HepG2 (cell line): ENCODE data around the gene SYS1. TPM values are rescaled to one million over a fixed set of nuclear protein-coding genes. Genes with fewer than 3 reads are reported as not detected.

Experiments
- AKAP8 ChIP-seq: sonication (generic); formaldehyde crosslinking; IDR thresholded peaks from 2 replicates; pipeline ENCODE4 v1.5.1; 2020; ENCODE audit warnings: mild to moderate bottlenecking, missing genetic modification reagents
- CEBPG ChIP-seq: IDR thresholded peaks from 2 replicates; pipeline ENCODE4 v1.6.1; 2016
- CREB1 ChIP-seq, 2 experiments: fragments of 450-650 bp in 1 of 2; IDR thresholded peaks; 2 replicates each; pipeline ENCODE4 v1.6.1; 2016 to 2017; ENCODE audit warnings: control low read depth in 1 of 2, mild to moderate bottlenecking in 1 of 2, missing compliant biosample characterization in 1 of 2, missing genetic modification characterization in 1 of 2
- EEA1 ChIP-seq: sonication (generic); formaldehyde crosslinking; IDR thresholded peaks from 2 replicates; pipeline ENCODE4 v1.5.1; 2020; ENCODE audit warnings: mild to moderate bottlenecking, missing genetic modification reagents, borderline replicate concordance
- ETV5 ChIP-seq: IDR thresholded peaks from 2 replicates; pipeline ENCODE4 v1.6.1; 2018; ENCODE audit warnings: missing biosample characterization, missing genetic modification reagents, inconsistent platforms, borderline replicate concordance
- FOXM1 ChIP-seq: sonication (generic); formaldehyde crosslinking; IDR thresholded peaks from 2 replicates; pipeline ENCODE4 v1.5.0; 2020; ENCODE audit warnings: missing genetic modification reagents
- HDAC6 ChIP-seq: fragments of 200-600 bp; sonication (generic); IDR thresholded peaks from 2 replicates; pipeline ENCODE4 v1.7.0; 2017; ENCODE audit warnings: mild to moderate bottlenecking, antibody characterized with exemption, low read length, low read depth
- IKZF1 ChIP-seq: fragments of 450-650 bp; IDR thresholded peaks from 2 replicates; pipeline ENCODE4 v1.7.1; 2016
- MATR3 ChIP-seq: sonication (generic); formaldehyde crosslinking; IDR thresholded peaks from 2 replicates; pipeline ENCODE4 v1.4.0; 2020; ENCODE audit warnings: missing genetic modification reagents
- NAIF1 ChIP-seq: sonication (generic); formaldehyde crosslinking; IDR thresholded peaks from 2 replicates; pipeline ENCODE4 v1.5.0; 2020; ENCODE audit warnings: mild to moderate bottlenecking, missing genetic modification reagents, borderline replicate concordance
- NR1H2 ChIP-seq: sonication (generic); formaldehyde crosslinking; IDR thresholded peaks from 2 replicates; pipeline ENCODE4 v1.8.1; 2022; ENCODE audit warnings: low read depth, missing genetic modification reagents, borderline replicate concordance
- RBM22 ChIP-seq: fragments of 200-400 bp; formaldehyde crosslinking; optimal IDR thresholded peaks from 2 replicates; pipeline ENCODE3; 2017; ENCODE audit warnings: mild to moderate bottlenecking, low read length, moderate library complexity
- RBM39 ChIP-seq: fragments of 200-400 bp; formaldehyde crosslinking; IDR thresholded peaks from one replicate; pipeline ENCODE4 v1.6.1; 2018; ENCODE audit warnings: antibody characterized with exemption, mild to moderate bottlenecking, low read depth, low read length; ENCODE audit not compliant: poor library complexity, severe bottlenecking
- RNF2 ChIP-seq: fragments of 450-650 bp; conservative IDR thresholded peaks from 2 replicates; pipeline ENCODE4 v1.6.1; 2016; ENCODE audit warnings: low read depth
- SKI ChIP-seq: fragments of 450-650 bp; IDR thresholded peaks from one replicate; pipeline ENCODE4 v1.6.1; 2018; ENCODE audit warnings: mild to moderate bottlenecking; ENCODE audit not compliant: partially characterized antibody
- U2AF1 ChIP-seq: fragments of 200-400 bp; formaldehyde crosslinking; optimal IDR thresholded peaks from 2 replicates; pipeline ENCODE3; 2017; ENCODE audit warnings: mild to moderate bottlenecking, low read depth, low read length
- ZNF33A ChIP-seq: sonication (generic); formaldehyde crosslinking; IDR thresholded peaks from 2 replicates; pipeline ENCODE4 v1.5.1; 2020; ENCODE audit warnings: missing genetic modification reagents, mild to moderate bottlenecking, moderate library complexity, borderline replicate concordance
- ZNF839 ChIP-seq: sonication (generic); formaldehyde crosslinking; IDR thresholded peaks from 2 replicates; pipeline ENCODE4 v1.4.0; 2020; ENCODE audit warnings: missing genetic modification reagents, mild to moderate bottlenecking, borderline replicate concordance
- ZNF841 ChIP-seq: sonication (generic); formaldehyde crosslinking; IDR thresholded peaks from 2 replicates; pipeline ENCODE4 v1.8.1; 2023; ENCODE audit warnings: missing genetic modification reagents, borderline replicate concordance
- polyA plus RNA-seq, 8 experiments: library from polyadenylated mRNA; depleted of rRNA in 3 of 8; stranded (reverse) in 7 of 8; unstranded in 1 of 8; fragments of >200 nt; fragmentation: Illumina TruSeq in 4 of 8; extraction: Trizol in 4 of 8; gene quantifications; 2 replicates each; pipeline versions ENCODE4 v1.2.1 to v1.2.3, GENCODE V29; 2011 to 2016; ENCODE audit warnings: low read depth in 4 of 8, missing spikeins in 1 of 8, mixed read lengths in 1 of 8; ENCODE audit not compliant: insufficient read depth in 1 of 8
- total RNA-seq, 5 experiments: library from RNA; depleted of rRNA; stranded (reverse); fragments of >200 nt; fragmentation: Illumina TruSeq; extraction: Trizol; gene quantifications; 2 replicates each; pipeline ENCODE4 v1.2.3, GENCODE V29; 2016; ENCODE audit warnings: low read depth in 1 of 5
- TF ChIP-seq, protein P1 (sequence below): sonication (generic); formaldehyde crosslinking; IDR thresholded peaks from 2 replicates; pipeline ENCODE4 v1.9.0; 2021; ENCODE audit warnings: mild to moderate bottlenecking, missing genetic modification reagents
- TF ChIP-seq, protein P2 (sequence below): sonication (generic); formaldehyde crosslinking; IDR thresholded peaks from 2 replicates; pipeline ENCODE4 v1.5.0; 2020; ENCODE audit warnings: mild to moderate bottlenecking, missing genetic modification reagents

The SYS1 gene
- total and polyA plus RNA-seq, 2 of the 13 experiments (the other 11 are each of a cell fraction or from before 2014, with no cell fraction given) = 38.3 to 65.6 TPM

DNA sequence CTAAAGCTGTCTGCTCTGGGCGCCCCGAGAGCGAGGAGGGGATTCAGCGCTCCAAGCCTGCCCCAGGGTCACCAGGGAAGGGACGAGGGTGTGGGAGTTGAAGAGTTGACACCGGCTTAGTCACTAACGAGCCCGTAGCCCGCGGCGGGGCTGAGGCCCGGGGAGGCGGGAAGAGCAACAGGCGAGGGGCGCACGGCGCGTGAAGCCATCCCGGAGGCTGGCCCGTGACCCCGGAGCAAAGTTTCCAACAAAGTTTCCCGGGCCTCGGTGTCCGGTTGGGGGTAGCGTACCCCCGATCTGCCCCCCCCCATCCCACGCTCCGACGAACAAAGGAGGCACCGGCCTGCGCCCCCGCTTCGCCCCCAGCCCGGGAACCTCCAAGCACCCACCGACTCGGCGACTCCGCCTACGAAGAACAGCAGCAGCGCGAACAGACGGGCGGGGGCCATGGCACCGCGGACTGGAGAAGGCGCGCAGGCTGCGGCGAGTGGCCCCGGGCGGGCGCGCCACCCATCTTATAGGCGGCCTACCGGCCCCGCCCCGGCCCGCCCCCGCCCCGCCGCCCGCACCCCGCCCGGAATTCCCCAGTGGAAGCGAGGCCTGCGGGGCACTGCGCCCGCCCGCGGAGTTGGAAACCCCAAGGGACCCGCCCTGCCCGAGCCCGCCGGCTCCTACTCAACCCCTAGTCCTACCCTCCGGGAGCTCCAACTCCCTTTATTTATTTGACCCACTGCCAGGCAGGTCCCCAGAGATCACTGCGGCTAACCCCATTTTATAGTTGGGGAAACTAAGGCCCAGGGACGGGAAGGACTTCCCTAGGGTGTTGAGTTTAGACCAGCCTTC, 14.8 kb upstream of the SYS1 start, which contains the start of gene SDC4 (continued):
- TF ChIP-seq, protein P1, sequence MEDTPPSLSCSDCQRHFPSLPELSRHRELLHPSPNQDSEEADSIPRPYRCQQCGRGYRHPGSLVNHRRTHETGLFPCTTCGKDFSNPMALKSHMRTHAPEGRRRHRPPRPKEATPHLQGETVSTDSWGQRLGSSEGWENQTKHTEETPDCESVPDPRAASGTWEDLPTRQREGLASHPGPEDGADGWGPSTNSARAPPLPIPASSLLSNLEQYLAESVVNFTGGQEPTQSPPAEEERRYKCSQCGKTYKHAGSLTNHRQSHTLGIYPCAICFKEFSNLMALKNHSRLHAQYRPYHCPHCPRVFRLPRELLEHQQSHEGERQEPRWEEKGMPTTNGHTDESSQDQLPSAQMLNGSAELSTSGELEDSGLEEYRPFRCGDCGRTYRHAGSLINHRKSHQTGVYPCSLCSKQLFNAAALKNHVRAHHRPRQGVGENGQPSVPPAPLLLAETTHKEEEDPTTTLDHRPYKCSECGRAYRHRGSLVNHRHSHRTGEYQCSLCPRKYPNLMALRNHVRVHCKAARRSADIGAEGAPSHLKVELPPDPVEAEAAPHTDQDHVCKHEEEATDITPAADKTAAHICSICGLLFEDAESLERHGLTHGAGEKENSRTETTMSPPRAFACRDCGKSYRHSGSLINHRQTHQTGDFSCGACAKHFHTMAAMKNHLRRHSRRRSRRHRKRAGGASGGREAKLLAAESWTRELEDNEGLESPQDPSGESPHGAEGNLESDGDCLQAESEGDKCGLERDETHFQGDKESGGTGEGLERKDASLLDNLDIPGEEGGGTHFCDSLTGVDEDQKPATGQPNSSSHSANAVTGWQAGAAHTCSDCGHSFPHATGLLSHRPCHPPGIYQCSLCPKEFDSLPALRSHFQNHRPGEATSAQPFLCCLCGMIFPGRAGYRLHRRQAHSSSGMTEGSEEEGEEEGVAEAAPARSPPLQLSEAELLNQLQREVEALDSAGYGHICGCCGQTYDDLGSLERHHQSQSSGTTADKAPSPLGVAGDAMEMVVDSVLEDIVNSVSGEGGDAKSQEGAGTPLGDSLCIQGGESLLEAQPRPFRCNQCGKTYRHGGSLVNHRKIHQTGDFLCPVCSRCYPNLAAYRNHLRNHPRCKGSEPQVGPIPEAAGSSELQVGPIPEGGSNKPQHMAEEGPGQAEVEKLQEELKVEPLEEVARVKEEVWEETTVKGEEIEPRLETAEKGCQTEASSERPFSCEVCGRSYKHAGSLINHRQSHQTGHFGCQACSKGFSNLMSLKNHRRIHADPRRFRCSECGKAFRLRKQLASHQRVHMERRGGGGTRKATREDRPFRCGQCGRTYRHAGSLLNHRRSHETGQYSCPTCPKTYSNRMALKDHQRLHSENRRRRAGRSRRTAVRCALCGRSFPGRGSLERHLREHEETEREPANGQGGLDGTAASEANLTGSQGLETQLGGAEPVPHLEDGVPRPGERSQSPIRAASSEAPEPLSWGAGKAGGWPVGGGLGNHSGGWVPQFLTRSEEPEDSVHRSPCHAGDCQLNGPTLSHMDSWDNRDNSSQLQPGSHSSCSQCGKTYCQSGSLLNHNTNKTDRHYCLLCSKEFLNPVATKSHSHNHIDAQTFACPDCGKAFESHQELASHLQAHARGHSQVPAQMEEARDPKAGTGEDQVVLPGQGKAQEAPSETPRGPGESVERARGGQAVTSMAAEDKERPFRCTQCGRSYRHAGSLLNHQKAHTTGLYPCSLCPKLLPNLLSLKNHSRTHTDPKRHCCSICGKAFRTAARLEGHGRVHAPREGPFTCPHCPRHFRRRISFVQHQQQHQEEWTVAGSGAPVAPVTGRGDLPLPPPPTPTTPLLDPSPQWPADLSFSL (CRISPR knock-in tag) = peak; percentile 58; the same call in 1 of the 2 replicates
- TF ChIP-seq RBM39 (peak; percentile 96), RBM22 (peak; percentile 21), ZNF841 (CRISPR knock-in tag) (no peak), RNF2 (peak; percentile 59; the same call in 1 of the 2 replicates), NAIF1 (CRISPR knock-in tag) (peak; percentile 48; the same call in 1 of the 2 replicates), CREB1 (IDR thresholded peaks at IDR 0.05) (no peak), CREB1 (CRISPR knock-in tag; IDR thresholded peaks at IDR 0.05) (no peak), SKI (peak; percentile 51), ETV5 (peak; percentile 20; the same call in 1 of the 2 replicates), ZNF839 (CRISPR knock-in tag) (no peak), NR1H2 (CRISPR knock-in tag) (0 out of 2 replicates have a peak, but pooled peaks have one; percentile 48), ZNF33A (no peak), U2AF1 (no peak), IKZF1 (no peak), AKAP8 (CRISPR knock-in tag) (no peak), CEBPG (no peak), HDAC6 (no peak), EEA1 (CRISPR knock-in tag) (peak; percentile 87; the same call in 1 of the 2 replicates), MATR3 (CRISPR knock-in tag) (no peak), FOXM1 (CRISPR knock-in tag) (no peak)
- TF ChIP-seq, protein P2, sequence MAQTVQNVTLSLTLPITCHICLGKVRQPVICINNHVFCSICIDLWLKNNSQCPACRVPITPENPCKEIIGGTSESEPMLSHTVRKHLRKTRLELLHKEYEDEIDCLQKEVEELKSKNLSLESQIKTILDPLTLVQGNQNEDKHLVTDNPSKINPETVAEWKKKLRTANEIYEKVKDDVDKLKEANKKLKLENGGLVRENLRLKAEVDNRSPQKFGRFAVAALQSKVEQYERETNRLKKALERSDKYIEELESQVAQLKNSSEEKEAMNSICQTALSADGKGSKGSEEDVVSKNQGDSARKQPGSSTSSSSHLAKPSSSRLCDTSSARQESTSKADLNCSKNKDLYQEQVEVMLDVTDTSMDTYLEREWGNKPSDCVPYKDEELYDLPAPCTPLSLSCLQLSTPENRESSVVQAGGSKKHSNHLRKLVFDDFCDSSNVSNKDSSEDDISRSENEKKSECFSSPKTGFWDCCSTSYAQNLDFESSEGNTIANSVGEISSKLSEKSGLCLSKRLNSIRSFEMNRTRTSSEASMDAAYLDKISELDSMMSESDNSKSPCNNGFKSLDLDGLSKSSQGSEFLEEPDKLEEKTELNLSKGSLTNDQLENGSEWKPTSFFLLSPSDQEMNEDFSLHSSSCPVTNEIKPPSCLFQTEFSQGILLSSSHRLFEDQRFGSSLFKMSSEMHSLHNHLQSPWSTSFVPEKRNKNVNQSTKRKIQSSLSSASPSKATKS (CRISPR knock-in tag) = 0 out of 2 replicates have a peak, but pooled peaks have one; percentile 2
